ENCODE measurements around the gene SLC47A2. TPM values are rescaled to one million over a fixed set of nuclear protein-coding genes. Genes with fewer than 3 reads are reported as not detected.

Gene SLC47A2
- total and polyA plus RNA-seq, 4 donors, result 0.02 to 0.18 (median 0.06) TPM; not detected in 1

DNA sequence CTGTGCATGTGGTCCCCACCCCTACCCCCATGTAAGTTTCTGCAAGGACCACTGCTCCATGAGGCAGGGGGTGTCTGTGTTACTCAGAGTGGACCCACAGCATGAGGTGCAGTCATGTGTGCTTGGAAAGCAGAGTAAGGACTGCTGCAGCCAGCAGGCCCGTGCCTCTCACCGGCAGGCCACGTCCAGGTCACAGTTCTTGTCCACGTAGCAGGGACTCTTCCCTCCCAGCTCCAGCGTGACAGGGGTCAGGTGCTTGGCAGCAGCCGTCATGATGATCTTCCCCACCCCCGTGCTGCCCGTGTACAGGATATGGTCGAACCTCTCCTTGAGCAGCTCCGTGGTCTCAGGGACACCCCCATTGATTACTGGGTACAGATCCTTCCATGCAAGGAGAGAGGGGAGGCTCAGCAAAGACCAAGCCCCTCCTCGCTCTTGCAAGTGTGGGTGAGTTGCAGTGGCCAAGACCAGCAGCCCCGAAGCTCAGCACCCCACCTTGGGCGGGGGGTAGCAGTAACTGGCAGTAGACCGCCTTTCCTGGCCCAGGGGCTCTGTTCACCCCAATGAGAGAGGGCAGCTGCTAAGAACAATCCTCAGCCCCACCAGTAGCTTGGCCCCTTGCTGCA is 25.6 kb upstream of the SLC47A2 start:
- no peaks in the 10 kb centered on the region for H3K9me3 ChIP-seq (ENCODE audit: control insufficient read depth in 4 of 4, insufficient read depth in 3 of 4, low read length in 3 of 4)
- DNase-seq, result no peak
- no peaks in the 10 kb centered on the region for H3K36me3 ChIP-seq (ENCODE audit: control insufficient read depth in 4 of 4, insufficient read depth in 4 of 4, low read length in 4 of 4)
- no peak overlapping the region for H3K9ac ChIP-seq (ENCODE audit: insufficient read depth in 1 of 2, low read length in 2 of 2)
- 86 to 87% methylated on average over 14 of the region's 14 CpGs for WGBS, 2 donors
- no peaks in the 10 kb centered on the region for H3K27me3 ChIP-seq (ENCODE audit: control insufficient read depth in 3 of 3, insufficient read depth in 3 of 3, low read length in 2 of 3)
- H3K27ac ChIP-seq (ENCODE audit: low read depth in 1 of 2, low read length in 1 of 2), result no peak overlapping the region
- TF ChIP-seq CTCF (IDR thresholded peaks at IDR 0.05; ENCODE audit: control extremely low read depth, extremely low read depth), result no peak
- no peak overlapping the region for H3K4me3 ChIP-seq
- ATAC-seq (ENCODE audit: insufficient read depth, low FRiP score), result no peak
- H3K4me1 ChIP-seq (ENCODE audit: control insufficient read depth in 5 of 5, insufficient read depth in 5 of 5, low read length in 5 of 5), result peaks cover 0 to 6% (median 0%) of the 10 kb centered on the region in 5 donors

GRCh38 chr17:19740933-19741332 is 24.5 kb upstream of the SLC47A2 start:
- no peak for DNase-seq
- Histone ChIP-seq H3K9me3 (ENCODE audit: control insufficient read depth in 4 of 4, insufficient read depth in 3 of 4, low read length in 3 of 4) (no peaks in the 10 kb centered on the region), H3K27me3 (ENCODE audit: control insufficient read depth in 3 of 3, insufficient read depth in 3 of 3, low read length in 2 of 3) (no peaks in the 10 kb centered on the region), H3K36me3 (ENCODE audit: control insufficient read depth in 4 of 4, insufficient read depth in 4 of 4, low read length in 4 of 4) (no peaks in the 10 kb centered on the region), H3K4me3 (no peak overlapping the region), H3K9ac (ENCODE audit: insufficient read depth in 1 of 2, low read length in 2 of 2) (no peak overlapping the region), H3K4me1 (ENCODE audit: control insufficient read depth in 5 of 5, insufficient read depth in 5 of 5, low read length in 5 of 5) (peaks cover 0 to 6% (median 0%) of the 10 kb centered on the region in 5 donors), H3K27ac (ENCODE audit: low read depth in 1 of 2, low read length in 1 of 2) (no peak overlapping the region)
- 88 to 89% methylated on average over 7 of the region's 7 CpGs for WGBS, 2 donors
- TF ChIP-seq CTCF (IDR thresholded peaks at IDR 0.05; ENCODE audit: control extremely low read depth, extremely low read depth), result no peak
- ATAC-seq (ENCODE audit: insufficient read depth, low FRiP score), result no peak

DNA sequence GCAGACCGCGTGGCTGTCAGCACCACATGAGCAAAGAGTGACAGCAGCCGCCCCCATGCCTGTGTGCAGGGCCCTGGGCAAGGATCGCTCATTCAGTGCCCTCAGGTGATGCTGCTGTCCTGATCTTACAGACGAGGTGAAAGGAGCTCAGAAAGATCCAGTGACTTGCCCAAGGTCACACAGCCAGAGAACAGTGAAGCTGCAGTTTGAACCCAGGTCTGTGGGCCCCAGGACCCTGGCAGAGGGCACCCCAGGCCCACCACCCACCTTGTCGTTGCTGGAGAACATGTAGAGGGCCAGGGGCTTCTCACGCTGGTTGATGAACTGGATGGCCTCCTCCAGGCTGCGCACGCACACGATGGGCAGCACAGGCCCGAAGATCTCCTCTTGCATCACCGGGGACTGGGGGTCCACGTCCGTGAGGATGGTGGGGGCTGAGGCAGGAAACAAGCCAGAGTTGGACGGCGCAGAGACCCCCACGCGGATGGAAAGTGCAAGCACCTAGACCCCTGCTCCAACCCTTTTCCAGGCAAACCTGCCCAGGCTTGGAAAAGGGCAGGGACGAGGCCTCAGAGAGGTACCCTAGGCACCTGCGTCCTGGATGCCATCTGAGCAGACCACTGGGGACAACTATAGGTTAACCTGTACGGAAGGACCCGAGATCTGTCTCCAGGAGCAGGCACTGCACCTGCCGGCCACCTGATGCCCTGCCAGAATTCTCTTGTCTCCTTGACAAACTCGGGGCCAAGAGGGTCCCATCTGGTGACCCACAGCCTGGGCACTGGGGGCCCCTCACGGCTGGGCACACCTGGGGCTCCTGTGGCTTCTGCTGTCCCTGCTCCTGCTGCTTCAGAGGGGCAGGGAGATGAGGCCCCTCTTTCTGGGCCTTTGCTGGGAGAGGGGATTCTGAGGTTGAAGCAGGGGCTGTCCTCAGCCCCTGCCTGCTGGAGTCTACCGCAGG is 23.1 kb upstream of the SLC47A2 start:
- no peak for TF ChIP-seq CTCF (IDR thresholded peaks at IDR 0.05; ENCODE audit: control extremely low read depth, extremely low read depth)
- no peak overlapping the region for H3K27ac ChIP-seq (ENCODE audit: low read depth in 1 of 2, low read length in 1 of 2)
- no peaks in the 10 kb centered on the region for H3K4me1 ChIP-seq (ENCODE audit: control insufficient read depth in 5 of 5, insufficient read depth in 5 of 5, low read length in 5 of 5)
- no peak overlapping the region for H3K4me3 ChIP-seq
- H3K36me3 ChIP-seq (ENCODE audit: control insufficient read depth in 4 of 4, insufficient read depth in 4 of 4, low read length in 4 of 4), result no peaks in the 10 kb centered on the region
- WGBS, 2 donors, result 93 to 94% methylated on average over 26 of the region's 26 CpGs
- DNase-seq, result no peak
- H3K9me3 ChIP-seq (ENCODE audit: control insufficient read depth in 4 of 4, insufficient read depth in 3 of 4, low read length in 3 of 4), result no peaks in the 10 kb centered on the region
- no peak for ATAC-seq (ENCODE audit: insufficient read depth, low FRiP score)
- H3K27me3 ChIP-seq (ENCODE audit: control insufficient read depth in 3 of 3, insufficient read depth in 3 of 3, low read length in 2 of 3), result no peaks in the 10 kb centered on the region
- H3K9ac ChIP-seq (ENCODE audit: insufficient read depth in 1 of 2, low read length in 2 of 2), result no peak overlapping the region
